K562 (cell line): Measurements from ENCODE around the gene ERCC6L. TPM values are rescaled to one million over a fixed set of nuclear protein-coding genes. Genes with fewer than 3 reads are reported as not detected.

Experiments used
- ATAC-seq: fragments of 200-7000 bp; cut with Tn5 transposase; 3 replicates; pipeline ENCODE4 v1.9.1; 2020; ENCODE audit warnings: moderate library complexity
- BruUV-seq: library from RNA; stranded (reverse); fragments of 400-500 nt; replicated peaks from 2 replicates; lab custom pipeline; 2021; lab: Mats Ljungman, UMichigan
- CTCF ChIA-PET: fragments of 300-600 bp; formaldehyde crosslinking; extraction: SDS; loops from one replicate; lab custom pipeline; 2021; ENCODE audit warnings: low intra/inter-chr PET ratio; lab: Yijun Ruan, JAX
- POLR2A ChIA-PET: fragments of 300-600, 350-650 bp; sonication (Branson Sonifier 250); formaldehyde crosslinking; extraction: SDS; loops from one replicate; lab custom pipeline; 2021; ENCODE audit warnings: antibody characterized with exemption, inconsistent platforms; lab: Yijun Ruan, JAX
- DNase-seq, 4 experiments: peaks; one replicate each; pipeline versions ENCODE4 v3.0.0 to v3.0.0-alpha.2; 2011 to 2018; ENCODE audit warnings: low spot score in 3 of 4, mixed read lengths in 3 of 4; ENCODE audit errors: extremely low read depth in 1 of 4
- FAIRE-seq: peaks from 2 replicates; lab custom pipeline; 2011; peaks lifted over from hg19 to GRCh38; lab: Jason Lieb, UNC
- H2AFZ ChIP-seq: 2 replicates; pipeline ENCODE4 v1.6.0; 2011; ENCODE audit warnings: low read depth, low read length, control low read depth, inconsistent platforms
- H3K27ac ChIP-seq: fragments of 200-600 bp; 3 replicates; pipeline ENCODE4 v1.8.0; 2011; ENCODE audit warnings: low read depth, mild to moderate bottlenecking, control low read depth, inconsistent platforms, low read length, moderate library complexity, mixed read lengths; ENCODE audit errors: extremely low read depth
- H3K27me3 ChIP-seq, 2 experiments: fragments of 300-600 bp in 1 of 2; 2 replicates in 1 of 2; 3 replicates in 1 of 2; pipeline versions ENCODE4 v1.6.0 to v1.8.0; 2011; ENCODE audit warnings: inconsistent platforms in 2 of 2, low read length in 2 of 2, mild to moderate bottlenecking in 1 of 2, mixed read lengths in 1 of 2, moderate library complexity in 1 of 2; ENCODE audit not compliant: control insufficient read depth in 2 of 2, insufficient read depth in 2 of 2
- H3K36me3 ChIP-seq: fragments of 300-600 bp; 3 replicates; pipeline ENCODE4 v1.8.0; 2011; ENCODE audit warnings: mild to moderate bottlenecking, low read length, inconsistent platforms; ENCODE audit not compliant: control insufficient read depth, insufficient read depth
- H3K4me1 ChIP-seq, 2 experiments: fragments of 200-600 bp in 1 of 2; replicated peaks in 1 of 2; 2 replicates in 1 of 2; 3 replicates in 1 of 2; pipeline versions ENCODE4 v1.5.1 to v1.8.0; 2011; ENCODE audit warnings: inconsistent platforms in 2 of 2, low read length in 2 of 2, mild to moderate bottlenecking in 1 of 2, mixed read lengths in 1 of 2, moderate library complexity in 1 of 2; ENCODE audit not compliant: control insufficient read depth in 2 of 2, insufficient read depth in 2 of 2
- H3K4me2 ChIP-seq: 2 replicates; pipeline ENCODE4 v1.6.1; 2011; ENCODE audit warnings: low read length, control low read depth, inconsistent platforms, mixed read lengths; ENCODE audit not compliant: insufficient read depth
- H3K4me3 ChIP-seq: fragments of 200-600 bp; sonication (generic), shearing (Covaris generic); 2 replicates; pipeline ENCODE4 v1.5.1; 2016; ENCODE audit warnings: control low read depth, inconsistent platforms
- H3K79me2 ChIP-seq: fragments of 200-600 bp; 3 replicates; pipeline ENCODE4 v1.8.0; 2011; ENCODE audit warnings: low read length, inconsistent platforms; ENCODE audit not compliant: control insufficient read depth, insufficient read depth
- H3K9ac ChIP-seq, 2 experiments: 2 replicates each; pipeline versions ENCODE4 v1.6.0 to v1.6.1; 2011; ENCODE audit warnings: low read depth in 2 of 2, low read length in 2 of 2, control low read depth in 1 of 2, inconsistent platforms in 1 of 2, mild to moderate bottlenecking in 1 of 2, mixed read lengths in 1 of 2; ENCODE audit not compliant: insufficient read depth in 1 of 2
- H3K9me1 ChIP-seq: one replicate; pipeline ENCODE4 v1.6.0; 2011; ENCODE audit warnings: inconsistent platforms, mild to moderate bottlenecking, low read length, moderate library complexity; ENCODE audit not compliant: control insufficient read depth, insufficient read depth
- H3K9me3 ChIP-seq: replicated peaks from 2 replicates; pipeline ENCODE4 v1.5.1; 2011; ENCODE audit warnings: low read depth, low read length, inconsistent platforms; ENCODE audit not compliant: control insufficient read depth, insufficient read depth
- H4K20me1 ChIP-seq: replicated peaks from 2 replicates; pipeline ENCODE4 v1.6.1; 2011; ENCODE audit warnings: low read length, inconsistent platforms, mixed read lengths; ENCODE audit not compliant: control insufficient read depth, insufficient read depth
- HIVEP1 ChIP-seq: fragments of 250-450 bp; sonication (Bioruptor Pico); IDR thresholded peaks from 2 replicates; pipeline ENCODE4 v1.4.0; 2020; ENCODE audit warnings: mild to moderate bottlenecking
- JUND ChIP-seq, 2 experiments: IDR thresholded peaks; 2 replicates in 1 of 2; 3 replicates in 1 of 2; pipeline ENCODE4 v1.6.1; 2011; ENCODE audit warnings: borderline replicate concordance in 2 of 2, low read depth in 2 of 2, low read length in 2 of 2, improper control_type of control experiment in 1 of 2, missing biosample characterization in 1 of 2, missing genetic modification characterization in 1 of 2, missing genetic modification reagents in 1 of 2
- NCOR1 ChIP-seq: fragments of 450-650 bp; IDR thresholded peaks from 2 replicates; pipeline ENCODE4 v1.6.1; 2016; ENCODE audit warnings: mild to moderate bottlenecking, moderate library complexity
- NELFE ChIP-seq: IDR thresholded peaks from 2 replicates; pipeline ENCODE4 v1.6.1; 2011; ENCODE audit warnings: mild to moderate bottlenecking; ENCODE audit not compliant: insufficient read depth, insufficient read length
- PCBP1 ChIP-seq: fragments of 200-400 bp; formaldehyde crosslinking; IDR thresholded peaks from 2 replicates; pipeline ENCODE4 v1.6.1; 2018; ENCODE audit warnings: mild to moderate bottlenecking, low read depth, low read length; ENCODE audit not compliant: poor library complexity, severe bottlenecking
- RCOR1 ChIP-seq, 2 experiments: IDR thresholded peaks; 2 replicates each; pipeline ENCODE4 v1.6.1; 2012; ENCODE audit warnings: low read depth in 2 of 2, low read length in 2 of 2, borderline replicate concordance in 1 of 2, improper control_type of control experiment in 1 of 2
- REST ChIP-seq, 2 experiments: fragments of 450-650 bp; formaldehyde crosslinking in 1 of 2; IDR thresholded peaks; 2 replicates each; pipeline versions ENCODE4 v1.4.0 to v1.6.1; 2014 to 2020; ENCODE audit warnings: mild to moderate bottlenecking in 2 of 2, borderline replicate concordance in 1 of 2, low read depth in 1 of 2
- SMC3 ChIP-seq: conservative IDR thresholded peaks from 2 replicates; pipeline ENCODE4 v1.6.1; 2011; ENCODE audit warnings: low read depth, low read length, improper control_type of control experiment; ENCODE audit not compliant: insufficient read depth
- STAG1 ChIP-seq: sonication (generic); formaldehyde crosslinking; IDR thresholded peaks from 2 replicates; pipeline ENCODE4 v1.5.0; 2020; ENCODE audit warnings: missing genetic modification reagents, borderline replicate concordance
- YY1 ChIP-seq, 3 experiments: IDR thresholded peaks; 2 replicates each; pipeline ENCODE4 v1.6.1; 2011; ENCODE audit warnings: low read length in 2 of 3, mild to moderate bottlenecking in 2 of 3, moderate library complexity in 2 of 3, borderline replicate concordance in 1 of 3, control low read depth in 1 of 3, low read depth in 1 of 3; ENCODE audit not compliant: insufficient read depth in 3 of 3, insufficient replicate concordance in 2 of 3, control insufficient read depth in 1 of 3, insufficient read length in 1 of 3; ENCODE audit errors: extremely low read depth in 1 of 3
- whole genome bisulfite sequencing: fragments of 100-300 bp; shearing (Covaris generic); methylation state at CpG from one replicate; pipeline ENCODE4 v1.1.6; 2016; ENCODE audit warnings: low coverage, mixed read lengths; ENCODE audit not compliant: insufficient coverage; ENCODE audit errors: missing lambda C conversion rate; 5-methylcytosine and 5-hydroxymethylcytosine counted together
- in situ Hi-C: fragments of 300-500 bp; cut with MboI; formaldehyde crosslinking; loops from 4 replicates; pipeline ENCODE4 v1.15.0; 2018; ENCODE audit warnings: inconsistent platforms, mixed read lengths
- intact Hi-C: fragments of 100-400 bp; cut with micrococcal nuclease; formaldehyde crosslinking; loops from 2 replicates; pipeline ENCODE4 v1.14.2; 2022
- polyA plus RNA-seq, 8 experiments: library from polyadenylated mRNA; depleted of rRNA in 4 of 8; stranded (reverse) in 5 of 8; unstranded in 3 of 8; fragments of >200 nt; fragmentation: Nextera tagmentation in 2 of 8; fragmentation: Illumina TruSeq in 1 of 8; extraction: Ambion mirVana in 2 of 8; extraction: Trizol in 1 of 8; gene quantifications; 2 replicates each; pipeline versions ENCODE4 v1.2.1 to v1.2.3, GENCODE V29; 2011 to 2014; ENCODE audit warnings: inconsistent platforms in 1 of 8, missing spikeins in 1 of 8
- total RNA-seq, 7 experiments: library from RNA; depleted of rRNA in 6 of 7; stranded (reverse); fragments of >200 nt in 6 of 7; fragmentation: Illumina TruSeq in 2 of 7; extraction: Trizol in 2 of 7; gene quantifications; 2 replicates each; pipeline versions ENCODE4 v1.2.1 to v1.2.3, GENCODE V29; 2011 to 2021; ENCODE audit warnings: low replicate concordance in 1 of 7

Gene ERCC6L
- total and polyA plus RNA-seq, 9 of the 15 experiments (the other 6 are each of a cell fraction or from before 2014, with no cell fraction given) = 6.4 to 17.4 (median 11.9) TPM

GRCh38 chrX:72245461-72246089 lies 6.7 kb upstream of the ERCC6L start:
- no peak overlapping the region for H3K4me3 ChIP-seq
- 67% methylated on average over 3 of the region's 3 CpGs for WGBS
- peak; percentile 67 to 72 (median 70) for DNase-seq
- no peaks in the 10 kb centered on the region for H3K9me3 ChIP-seq
- no peaks in the 10 kb centered on the region for H3K9me1 ChIP-seq
- no peaks in the 10 kb centered on the region for H3K79me2 ChIP-seq
- H3K27me3 ChIP-seq = no peaks in the 10 kb centered on the region
- intact Hi-C loops = loop anchor here (5.0 to 10.0 kb wide), 2 partner anchors 139 to 297 kb away; no protein-coding TSS in a partner anchor
- no peak overlapping the region for H2AFZ ChIP-seq
- no peak overlapping the region for H3K27ac ChIP-seq
- H3K4me1 ChIP-seq = peaks cover 0 to 5% of the 10 kb centered on the region in 2 experiments; a peak in 3 of 5 replicates
- FAIRE-seq = peak; percentile 86
- H4K20me1 ChIP-seq = no peaks in the 10 kb centered on the region
- CTCF ChIA-PET = interaction anchor here (1.0 kb wide), 1 partner anchor 294 kb away, joined by 3 read pairs; no protein-coding TSS in a partner anchor
- no peak overlapping the region for H3K4me2 ChIP-seq
- ATAC-seq = peak; percentile 88
- in situ Hi-C loops = no loop called here
- no peak overlapping the region for H3K9ac ChIP-seq
- no peaks in the 10 kb centered on the region for H3K36me3 ChIP-seq
- POLR2A ChIA-PET = interaction anchor here (1.8 kb wide), 1 partner anchor 31 kb away, joined by 9 read pairs; the partner anchor contains the start of gene RPS4X
- BruUV-seq = no TSS peak
- TF ChIP-seq PCBP1 (no peak), HIVEP1 (no peak), REST (IDR thresholded peaks at IDR 0.05; ENCODE audit: borderline replicate concordance) (peak; percentile 63), REST (CRISPR knock-in tag; IDR thresholded peaks at IDR 0.05; ENCODE audit: low read depth) (no peak), JUND (IDR thresholded peaks at IDR 0.05; ENCODE audit: borderline replicate concordance, low read depth, low read length) (0 out of 2 replicates have a peak, but pooled peaks have one; percentile 23), JUND (tag; IDR thresholded peaks at IDR 0.05; ENCODE audit: borderline replicate concordance, low read depth, low read length) (no peak), SMC3 (peak; percentile 68), NCOR1 (no peak), YY1 (IDR thresholded peaks at IDR 0.05; ENCODE audit: borderline replicate concordance in 1 of 3, control insufficient read depth in 1 of 3, extremely low read depth in 1 of 3, insufficient read depth in 3 of 3, insufficient read length in 1 of 3, insufficient replicate concordance in 2 of 3, low read depth in 1 of 3, low read length in 2 of 3) (peak in 1 of 3 experiments; percentile 57), STAG1 (CRISPR knock-in tag) (peak; percentile 40; the same call in 1 of the 2 replicates), NELFE (no peak), RCOR1 (IDR thresholded peaks at IDR 0.05; ENCODE audit: borderline replicate concordance in 1 of 2, low read depth in 2 of 2, low read length in 2 of 2) (0 out of 4 replicates have a peak, but pooled peaks of 1 of the 2 experiments have one; percentile 42)
